GM12872 (cell line): ENCODE results near the gene HELB.

Source experiments
- CTCF ChIP-seq: IDR thresholded peaks from 3 replicates; pipeline ENCODE4 v1.5.1; 2011; ENCODE audit warnings: low read depth, mild to moderate bottlenecking, low read length, moderate library complexity; ENCODE audit not compliant: insufficient read depth

The HELB gene

GRCh38 chr12:66387117-66387516 lies 84.8 kb downstream of the HELB start:
- TF ChIP-seq CTCF: no peak
